OCI-LY1 (cell line): Measurements from ENCODE around the gene ADAMTS3.

Experiments
- CTCF ChIP-seq: fragments of 200-600 bp; sonication (generic), shearing (Covaris generic); IDR thresholded peaks from 2 replicates; pipeline ENCODE4 v1.5.1; 2017; ENCODE audit warnings: mild to moderate bottlenecking, antibody characterized with exemption, low read length, moderate library complexity, mixed read lengths
- EZH2 ChIP-seq: fragments of 200-600 bp; sonication (generic), shearing (Covaris generic); IDR thresholded peaks from 2 replicates; pipeline ENCODE4 v1.8.0; 2017; ENCODE audit warnings: borderline replicate concordance, mixed run types, mild to moderate bottlenecking, antibody characterized with exemption, low read length, moderate library complexity, mixed read lengths

- TF ChIP-seq CTCF, result no peak
- no peak for TF ChIP-seq EZH2
Measured at GRCh38 chr4:72305080-72305479, 263.9 kb downstream of the ADAMTS3 start.
